Bone marrow (tissue), 2 donors: ENCODE data around the gene CNTN5.

Experiments
- DNase-seq, 2 donors: peaks; one replicate each; lab custom pipeline; 2025; lab: John Stamatoyannopoulos, UW

The CNTN5 gene

GRCh38 chr11:100094121-100094865, 1073.5 kb downstream of the CNTN5 start:
- DNase-seq, result no peak

GRCh38 chr11:100095809-100096208, 1075.1 kb downstream of the CNTN5 start:
- DNase-seq, result no peak

- DNase-seq, result no peak
These were observed 1077.8 kb downstream of the CNTN5 start for GRCh38 chr11:100098560-100098959.

- no peak for DNase-seq
These were observed 1084.7 kb downstream of the CNTN5 start for GRCh38 chr11:100105255-100105981.

- no peak for DNase-seq
These were observed 1085.2 kb downstream of the CNTN5 start for GRCh38 chr11:100105982-100106358.

GRCh38 chr11:100119176-100119575, 1098.4 kb downstream of the CNTN5 start:
- DNase-seq, result no peak

GRCh38 chr11:100133114-100133513, 1112.4 kb downstream of the CNTN5 start:
- no peak for DNase-seq

GRCh38 chr11:100141201-100141600, 1120.5 kb downstream of the CNTN5 start:
- DNase-seq, result no peak

- no peak for DNase-seq
These were observed 1131.2 kb downstream of the CNTN5 start for GRCh38 chr11:100151944-100152343.

- DNase-seq, result no peak
These were observed 1132.0 kb downstream of the CNTN5 start for GRCh38 chr11:100152766-100153165.

GRCh38 chr11:100163471-100163870, 1142.7 kb downstream of the CNTN5 start:
- DNase-seq, result no peak

GRCh38 chr11:100174881-100175280, 1154.1 kb downstream of the CNTN5 start:
- DNase-seq, result no peak

- DNase-seq, result no peak
These were observed 1155.7 kb downstream of the CNTN5 start for GRCh38 chr11:100176456-100176855.

GRCh38 chr11:100177651-100178050, 1156.9 kb downstream of the CNTN5 start:
- DNase-seq, result no peak

- DNase-seq, result no peak
These were observed 1161.6 kb downstream of the CNTN5 start for GRCh38 chr11:100182350-100182749.

- DNase-seq, result no peak
These were observed 1162.2 kb downstream of the CNTN5 start for GRCh38 chr11:100182927-100183326.

- no peak for DNase-seq
These were observed 1164.8 kb downstream of the CNTN5 start for GRCh38 chr11:100185588-100185987.

GRCh38 chr11:100188137-100188783, 1167.5 kb downstream of the CNTN5 start:
- no peak for DNase-seq

- DNase-seq, result no peak
These were observed 1169.6 kb downstream of the CNTN5 start for GRCh38 chr11:100190395-100190794.

GRCh38 chr11:100192181-100192580, 1171.4 kb downstream of the CNTN5 start:
- DNase-seq, result no peak

- no peak for DNase-seq
These were observed 1183.0 kb downstream of the CNTN5 start for GRCh38 chr11:100203789-100204188.

- DNase-seq, result no peak
These were observed 1185.2 kb downstream of the CNTN5 start for GRCh38 chr11:100205926-100206325.

GRCh38 chr11:100208207-100208606, 1187.5 kb downstream of the CNTN5 start:
- DNase-seq, result no peak
